Islet precursor cell (in vitro differentiated cells): ENCODE data around the gene TRAP1.

Experiments used
- DNase-seq: peaks from one replicate; pipeline ENCODE4 v3.0.0-alpha.2; 2018

Gene TRAP1

DNA sequence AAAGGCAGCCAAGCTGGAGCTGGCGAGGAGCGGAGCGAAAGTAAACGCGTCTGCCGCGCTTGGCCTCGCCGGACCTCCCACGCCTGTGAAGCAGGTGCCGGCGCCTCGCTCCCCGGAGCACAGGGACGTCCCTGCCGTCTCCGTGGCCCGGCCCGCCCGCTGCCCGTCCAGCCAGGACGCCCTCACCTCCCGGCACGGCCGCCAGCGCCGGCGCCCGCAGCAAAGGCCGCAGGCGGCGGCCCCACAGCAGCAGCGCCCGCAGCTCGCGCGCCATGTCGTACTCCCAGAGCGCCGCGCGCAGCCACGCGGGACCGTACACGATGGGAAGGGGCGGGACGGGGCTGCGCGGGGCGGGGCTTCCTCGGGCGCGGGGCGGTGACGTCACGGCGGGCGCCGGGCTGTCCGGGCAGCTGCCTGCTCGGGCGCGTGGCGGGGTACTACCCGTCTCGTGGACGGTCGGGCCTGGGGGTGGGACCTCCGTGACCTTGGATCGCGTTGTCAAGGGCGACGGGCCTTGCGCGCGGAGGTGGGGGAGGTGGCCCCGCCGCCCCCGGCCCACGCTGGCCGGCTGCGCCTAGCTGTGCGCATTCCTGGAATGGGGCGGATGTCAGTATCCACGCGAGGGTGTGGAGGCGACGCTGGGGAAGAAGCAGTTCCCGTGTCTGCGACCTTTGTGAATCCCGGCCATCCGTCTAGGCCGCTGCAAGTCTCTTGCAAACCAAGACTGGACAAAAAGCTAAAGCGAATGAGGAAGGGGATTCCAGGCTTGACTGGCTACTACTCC is at the start of gene TRAP1:
Gene TRAP1, minus strand, starts transcription at position 290 of the 784 bp plus-strand sequence. Its CDS starts 16 bp downstream, at position 274.
- DNase-seq, result peak; percentile 88

DNA sequence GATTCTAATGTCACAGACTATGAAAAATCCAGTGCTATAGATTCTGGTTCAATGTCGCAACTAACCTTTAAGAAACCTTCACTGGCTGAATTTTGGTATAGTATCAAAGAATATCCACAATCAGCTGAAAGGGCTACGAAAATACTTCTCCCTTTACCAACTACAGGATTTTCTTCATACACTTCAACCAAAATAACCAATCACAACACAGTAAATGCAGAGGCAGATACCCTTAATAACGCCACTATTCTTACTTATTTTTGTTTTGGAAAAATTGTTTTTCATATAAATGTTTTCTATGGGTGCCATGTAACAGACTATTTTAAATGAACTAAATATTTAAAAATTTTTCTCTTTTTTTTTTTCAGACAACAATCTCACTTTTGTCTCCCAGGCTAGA is 48.9 kb upstream of the TRAP1 start:
- no peak for DNase-seq

DNA sequence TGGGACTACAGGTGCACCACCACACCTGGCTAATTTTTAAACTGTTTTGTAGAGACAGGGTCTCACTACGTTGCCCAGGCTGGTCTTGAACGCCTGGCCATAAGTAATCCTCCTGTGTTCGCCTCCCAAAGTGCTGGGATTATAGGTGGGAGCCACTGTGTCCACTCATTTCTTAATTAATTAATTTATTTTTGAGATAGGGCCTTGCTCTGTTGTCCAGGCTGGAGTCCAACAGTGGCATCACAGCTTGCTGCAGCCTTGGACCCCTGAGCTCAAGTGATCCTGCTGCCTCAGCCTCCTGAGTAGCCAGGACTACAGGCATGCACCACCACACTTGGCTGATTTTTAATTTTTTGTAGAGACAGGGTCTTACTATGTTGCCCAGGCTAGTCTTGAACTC is 47.1 kb upstream of the TRAP1 start:
- peak; percentile 8 for DNase-seq

DNA sequence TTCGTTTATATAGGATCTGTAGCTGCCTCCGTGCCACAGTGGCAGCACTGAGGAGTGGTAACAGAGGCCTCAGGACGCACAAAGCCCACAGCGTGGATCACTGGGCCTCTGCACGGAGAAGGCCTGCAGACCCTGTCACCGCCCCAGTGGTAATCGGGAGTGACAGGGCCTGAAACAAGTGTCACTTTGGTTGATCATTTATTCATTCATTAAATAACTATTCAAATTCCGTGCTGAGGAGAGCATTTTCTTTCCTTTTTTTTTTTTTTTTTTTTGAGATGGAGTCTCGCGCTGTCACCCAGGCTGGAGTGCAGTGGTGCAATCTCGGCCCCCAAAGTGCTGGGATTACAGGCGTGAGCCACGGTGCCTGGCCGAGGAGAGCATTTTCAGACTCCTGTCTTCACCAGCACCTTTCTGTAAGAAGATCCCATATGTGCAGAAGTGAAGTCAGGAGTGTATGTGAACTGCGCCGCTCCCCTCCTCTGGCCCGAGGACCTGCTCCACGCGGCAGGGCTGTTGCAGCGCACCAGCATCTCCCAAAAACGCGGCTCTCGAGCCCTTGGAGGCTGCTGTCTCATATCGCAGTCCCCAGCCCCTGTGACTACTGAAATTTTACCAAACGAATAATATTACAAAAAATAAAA is 44.9 kb upstream of the TRAP1 start:
- DNase-seq, result no peak

DNA sequence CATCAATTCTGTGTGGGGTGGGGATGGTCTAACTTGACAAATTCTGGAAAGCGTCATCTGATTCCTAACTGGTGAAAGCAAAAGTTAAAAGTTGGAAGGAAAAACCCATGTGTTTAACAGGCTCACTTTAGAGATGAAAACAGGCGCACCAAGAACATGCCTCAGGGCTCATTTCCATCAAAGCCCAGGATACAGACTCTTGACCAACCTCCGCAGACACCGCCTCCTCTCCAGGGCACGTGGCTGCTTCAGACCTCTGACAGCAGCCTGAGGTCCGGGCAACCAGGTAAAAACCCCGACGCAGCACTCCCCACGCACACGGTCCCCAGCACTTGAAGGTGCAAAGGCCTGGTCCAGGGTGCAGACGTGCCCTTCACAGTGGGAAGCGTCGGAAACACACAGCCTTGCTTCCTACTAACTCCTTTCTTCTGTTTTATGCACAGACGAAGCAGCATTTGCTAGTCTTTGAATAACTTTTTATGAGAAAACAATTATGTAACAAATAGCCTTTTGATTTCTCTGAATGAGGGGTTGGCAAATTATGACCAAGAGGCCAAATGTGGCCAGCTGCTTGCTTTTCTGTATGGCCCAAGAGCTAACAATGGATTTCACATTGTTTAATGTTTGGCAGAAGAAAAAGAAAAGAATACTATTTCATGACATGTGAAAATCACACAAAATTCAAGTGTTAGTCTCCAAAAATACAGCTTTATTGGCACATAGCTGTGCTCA is 44.2 kb upstream of the TRAP1 start:
- peak; percentile 81 for DNase-seq

DNA sequence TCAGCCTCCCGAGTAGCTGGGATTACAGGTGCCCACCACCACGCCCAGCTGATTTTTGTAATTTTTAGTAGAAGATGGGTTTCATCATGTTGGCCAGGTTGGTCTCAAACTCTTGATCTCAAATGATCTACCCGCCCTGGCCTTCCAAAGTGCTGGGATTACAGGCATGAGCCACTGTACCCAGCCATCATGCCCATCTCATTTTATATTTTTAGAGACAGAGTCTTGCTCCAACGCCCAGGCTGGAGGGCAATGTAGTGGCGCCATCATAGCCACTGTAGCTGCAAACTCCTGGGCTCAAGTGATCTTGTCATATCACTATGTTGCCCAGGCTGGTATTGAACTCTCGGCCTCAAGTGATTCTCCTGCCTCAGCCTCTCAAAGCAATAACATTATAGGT is 43.2 kb upstream of the TRAP1 start:
- no peak for DNase-seq

DNA sequence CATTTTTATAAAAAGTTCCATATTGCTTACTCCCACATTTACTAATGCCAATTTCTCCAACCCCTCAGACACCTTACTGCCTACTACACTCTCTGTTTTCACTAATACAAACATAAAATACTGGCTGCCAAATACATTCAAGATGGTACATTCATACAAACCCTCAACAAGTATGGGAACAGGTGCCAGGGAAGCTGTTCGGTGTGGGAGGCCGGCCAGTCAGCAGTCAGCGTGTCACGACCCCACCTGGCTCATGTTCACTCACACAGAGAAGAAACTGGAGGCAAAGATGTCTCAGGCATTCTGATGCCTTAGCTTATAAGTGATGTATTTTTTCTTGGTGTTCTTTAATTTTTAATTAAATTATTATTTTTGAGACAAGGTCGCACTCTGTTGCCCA is 42.4 kb upstream of the TRAP1 start:
- DNase-seq, result no peak

DNA sequence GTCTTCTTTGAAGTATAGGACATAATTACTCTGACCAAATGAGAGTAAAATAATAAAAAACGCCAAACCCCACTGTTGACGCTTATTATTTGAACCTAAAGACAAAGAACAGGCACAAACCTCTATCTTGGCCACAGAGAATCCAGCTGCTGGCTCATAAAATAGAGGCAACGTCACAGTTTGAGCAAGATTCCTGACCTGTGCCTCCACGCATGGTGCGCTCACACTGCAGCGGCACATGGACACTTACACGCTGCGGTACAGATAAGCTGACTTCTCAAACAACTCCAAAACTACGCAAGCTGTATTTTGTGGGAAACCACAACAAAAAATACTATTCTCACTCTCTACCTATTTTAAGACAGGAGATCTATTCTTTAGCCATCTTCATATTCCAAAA is 38.8 kb upstream of the TRAP1 start:
- no peak for DNase-seq

DNA sequence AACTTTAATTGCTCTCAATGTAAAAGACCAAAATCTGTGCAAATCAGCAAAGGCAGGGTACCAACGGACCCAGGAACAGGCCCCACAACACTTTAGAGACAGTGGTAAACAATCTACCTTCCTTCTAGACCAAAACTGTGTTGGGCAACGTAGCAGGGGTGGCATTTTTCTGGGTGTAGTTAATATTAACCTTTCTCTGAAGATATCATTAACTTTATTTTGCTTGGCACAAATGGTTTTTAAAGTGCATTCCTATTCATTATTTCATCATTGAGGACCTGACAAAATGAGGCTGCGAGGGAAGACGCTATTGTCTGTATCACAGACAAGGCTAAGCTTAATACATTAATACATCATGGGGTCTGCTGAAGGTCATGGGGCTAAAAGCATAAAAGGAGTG is 37.9 kb upstream of the TRAP1 start:
- no peak for DNase-seq

DNA sequence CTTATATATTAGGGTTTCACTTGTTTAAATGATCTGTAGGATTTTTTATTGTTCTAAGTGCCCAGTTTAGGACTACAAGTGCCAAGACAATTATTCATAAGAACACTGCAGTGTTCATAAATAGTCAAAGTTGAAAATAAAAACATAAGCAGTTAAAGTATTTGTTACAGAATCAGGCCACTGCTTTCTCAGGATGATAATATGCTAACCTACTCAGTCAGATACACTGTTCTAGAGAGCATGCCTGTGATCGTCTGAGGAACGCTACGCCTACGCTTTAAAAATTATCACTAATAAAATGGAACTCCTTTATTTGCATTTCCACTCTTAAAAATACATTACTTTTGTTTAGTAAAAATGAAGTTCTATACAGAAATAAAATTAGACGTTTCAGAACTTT is 37.4 kb upstream of the TRAP1 start:
- DNase-seq, result no peak

DNA sequence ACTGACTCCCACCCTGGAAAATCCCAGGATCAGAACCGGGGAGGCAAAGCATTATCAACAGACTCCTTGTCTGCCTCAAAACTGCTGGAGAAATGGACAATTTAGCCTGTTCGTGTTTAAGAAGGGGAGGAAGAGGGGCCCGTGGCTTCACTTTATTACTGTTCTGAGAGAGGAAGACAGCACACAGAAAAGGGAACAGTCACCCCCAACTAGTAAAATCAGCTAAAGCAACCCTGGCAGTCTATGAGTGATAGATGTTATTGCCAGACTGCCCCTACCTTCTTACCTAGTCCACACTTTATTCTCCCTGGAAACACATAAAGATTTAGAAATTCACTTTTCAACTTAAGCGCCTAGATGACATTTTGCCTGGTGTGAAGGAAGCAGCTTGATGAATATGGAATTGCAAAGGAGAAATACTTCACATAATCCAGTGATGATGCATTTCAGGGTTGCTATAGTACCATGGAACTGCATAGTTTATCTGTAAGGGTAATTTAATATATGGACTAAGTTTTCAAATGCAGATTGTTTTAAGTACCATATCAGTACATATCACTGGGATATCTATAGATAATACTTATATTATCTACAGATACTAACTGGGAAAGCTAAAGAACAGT is 36.9 kb upstream of the TRAP1 start:
- no peak for DNase-seq

DNA sequence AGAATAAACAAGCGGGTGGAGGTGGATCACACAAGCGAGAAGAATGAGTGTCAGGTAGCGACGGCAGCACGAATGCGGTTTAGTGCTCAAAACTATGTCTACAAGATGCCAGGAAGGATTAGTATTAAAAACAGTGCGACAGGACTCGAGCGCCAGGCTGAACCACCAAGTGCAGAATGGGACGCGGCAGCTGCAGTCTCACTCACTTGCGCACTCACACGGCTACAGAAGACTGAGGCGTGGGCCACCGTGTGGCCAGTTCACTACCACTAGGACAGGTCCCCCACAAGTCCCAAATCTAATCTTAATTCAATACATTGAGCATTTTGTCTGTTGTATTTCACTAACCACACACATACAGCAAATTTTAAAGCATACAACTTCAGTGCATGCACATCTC is 35.7 kb upstream of the TRAP1 start:
- no peak for DNase-seq

DNA sequence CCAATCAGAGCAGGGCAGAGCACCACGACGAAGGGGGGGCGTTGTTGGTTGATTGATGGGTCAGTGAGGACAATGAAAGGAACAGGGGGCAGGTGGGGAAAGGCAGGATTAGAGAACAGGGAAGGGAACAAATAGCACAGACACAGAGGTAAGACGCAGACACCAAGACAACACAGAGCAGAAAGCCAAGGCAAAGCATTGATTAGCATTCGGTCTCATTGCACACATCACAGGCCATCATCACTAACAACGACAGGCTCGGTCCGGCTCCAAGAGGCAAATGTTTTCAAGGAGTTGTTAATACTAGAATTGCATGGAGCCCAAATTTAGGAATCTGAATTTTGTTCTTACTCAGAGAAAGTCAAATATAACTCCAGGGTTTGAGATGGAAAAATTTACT is 34.6 kb upstream of the TRAP1 start:
- no peak for DNase-seq

DNA sequence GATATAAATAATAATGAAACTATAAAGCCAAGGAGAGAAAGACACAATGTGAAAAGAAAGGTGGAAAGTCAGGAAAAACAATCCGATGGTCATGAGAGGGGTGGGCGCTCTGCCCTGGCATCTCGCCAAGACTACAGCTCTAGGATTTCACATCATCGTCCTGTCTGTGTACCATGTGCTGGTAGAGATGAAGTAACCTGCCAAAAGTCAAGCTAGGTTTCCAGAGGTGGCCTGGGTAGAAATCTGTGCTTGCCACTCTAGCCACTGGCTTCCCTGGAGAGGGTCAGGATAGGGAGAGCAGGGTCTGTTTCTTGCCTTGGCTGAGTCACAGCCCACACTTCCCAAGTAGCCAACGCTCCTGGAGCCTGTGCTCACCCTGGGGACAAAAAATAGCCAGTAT is 31.0 kb upstream of the TRAP1 start:
- DNase-seq, result no peak

DNA sequence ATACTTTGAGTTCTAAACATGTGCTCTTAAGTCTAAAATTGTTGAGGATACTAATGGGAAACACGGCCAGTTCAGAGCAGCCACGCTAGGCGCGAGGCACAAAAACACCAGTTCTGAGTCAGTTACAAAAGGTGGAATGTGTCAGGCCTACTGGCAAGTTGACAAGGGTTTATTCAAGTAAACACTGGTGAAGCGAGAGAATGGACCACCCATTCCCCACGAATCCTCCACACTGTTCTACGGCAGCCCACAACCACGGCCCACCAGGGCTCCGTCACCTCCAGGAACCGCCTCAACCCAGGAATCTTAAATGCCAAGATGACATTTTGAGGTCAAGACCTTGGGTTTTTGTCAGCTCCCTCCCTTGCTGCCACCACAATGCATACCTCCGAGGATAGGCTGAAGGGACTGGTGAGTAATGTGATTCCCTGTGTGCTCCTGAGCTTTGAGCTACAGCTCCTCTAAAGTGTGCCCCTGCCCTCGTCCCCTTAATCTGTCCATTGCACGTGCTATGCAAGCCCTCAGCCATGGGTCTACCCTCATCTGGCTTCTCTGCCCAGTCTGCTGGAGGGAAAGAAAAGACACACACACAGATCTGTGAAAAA is 28.5 kb upstream of the TRAP1 start:
- DNase-seq, result no peak

DNA sequence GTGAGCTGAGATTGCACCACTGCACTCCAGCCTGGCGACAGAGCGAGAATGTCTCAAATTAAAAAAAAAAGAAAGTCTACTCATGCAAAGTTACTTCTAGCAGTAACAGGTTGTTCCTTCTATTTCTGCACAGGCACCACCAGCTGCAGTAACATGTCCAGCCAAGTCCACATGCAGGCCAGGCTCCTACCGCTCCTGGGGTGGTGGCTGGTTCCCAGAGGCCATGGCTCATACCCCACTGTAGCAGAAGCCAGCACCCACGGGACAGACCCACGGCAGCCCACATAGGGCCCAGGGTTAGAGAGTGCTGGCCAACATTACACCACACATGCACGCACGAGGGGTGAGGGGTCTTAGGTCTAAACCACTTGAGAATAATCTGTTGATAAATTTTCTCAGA is 26.7 kb upstream of the TRAP1 start:
- no peak for DNase-seq

DNA sequence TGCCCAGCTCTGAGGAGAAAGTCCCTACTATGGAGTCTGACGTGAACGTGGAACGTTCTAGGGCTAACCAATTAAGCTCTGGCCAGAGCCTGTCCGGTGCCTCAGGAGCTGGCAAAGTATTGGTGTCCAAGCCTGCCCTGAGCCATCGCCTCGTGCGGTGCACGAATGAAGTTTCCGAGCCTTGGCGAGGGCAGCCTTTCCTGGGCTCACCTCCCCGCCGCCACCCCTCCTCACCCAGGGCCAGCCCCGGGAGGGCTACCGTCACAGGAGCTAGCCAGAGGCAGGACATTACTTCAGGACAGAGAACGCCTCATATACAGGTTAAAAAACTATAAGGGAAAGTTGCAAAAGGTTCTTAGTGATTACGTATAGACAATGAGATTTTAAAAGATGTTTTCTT is 23.6 kb upstream of the TRAP1 start:
- no peak for DNase-seq

DNA sequence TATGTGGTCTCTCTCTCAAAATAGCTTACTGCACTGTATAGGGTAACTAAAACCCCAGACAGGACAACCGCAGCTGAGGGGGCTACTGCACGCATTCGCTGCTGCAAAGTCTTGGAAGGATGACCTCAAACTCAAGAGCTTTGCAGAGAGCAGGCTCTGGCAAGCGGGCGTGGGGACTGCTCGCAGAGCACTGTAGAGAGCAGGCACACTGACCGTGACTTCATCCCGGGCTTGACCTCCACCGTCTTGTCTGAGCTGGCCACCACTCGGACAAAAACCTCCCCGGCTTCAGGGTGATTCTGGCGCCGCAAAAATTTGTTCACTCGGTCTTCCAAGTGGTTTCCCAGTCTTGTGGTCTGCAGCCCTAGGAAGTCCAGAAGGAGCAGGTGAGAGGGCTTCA is 22.9 kb upstream of the TRAP1 start:
- no peak for DNase-seq

DNA sequence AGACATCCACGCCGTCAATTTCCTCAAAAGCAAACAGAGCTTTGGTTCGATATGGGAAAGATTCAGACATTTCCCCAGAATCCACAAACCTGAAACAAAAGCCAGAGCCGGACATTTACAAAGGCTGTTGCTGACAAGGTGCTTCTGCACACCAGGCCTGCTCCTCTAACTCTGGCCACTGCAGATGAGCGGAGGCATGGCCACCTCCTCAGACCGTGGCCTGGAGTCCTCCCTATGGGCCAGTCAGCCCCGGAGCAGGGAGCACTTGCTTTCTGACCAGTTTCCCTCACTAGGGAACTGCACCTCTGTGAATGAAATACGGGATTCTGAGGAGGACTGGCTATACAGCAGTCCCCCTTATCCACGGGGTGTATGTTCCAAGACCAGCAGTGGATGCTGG is 22.3 kb upstream of the TRAP1 start:
- DNase-seq, result no peak

DNA sequence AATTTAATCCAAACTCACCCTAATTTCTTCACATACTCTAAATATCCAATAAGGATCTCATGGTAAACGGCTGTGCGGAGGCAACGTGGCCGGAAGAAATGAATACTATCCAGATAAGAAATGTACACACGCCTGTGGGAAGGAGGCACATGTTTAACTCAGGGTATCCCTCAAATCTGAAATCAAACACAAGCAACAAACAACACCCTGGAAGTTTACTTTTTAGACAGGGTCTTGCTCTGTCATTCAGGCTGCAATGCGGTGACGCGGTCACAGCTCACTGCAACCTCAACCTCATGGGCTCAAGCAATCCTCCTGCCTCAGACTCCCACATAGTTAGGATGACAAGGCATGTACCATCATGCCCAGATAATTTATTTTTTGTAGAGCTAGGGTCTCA is 21.2 kb upstream of the TRAP1 start:
- no peak for DNase-seq

DNA sequence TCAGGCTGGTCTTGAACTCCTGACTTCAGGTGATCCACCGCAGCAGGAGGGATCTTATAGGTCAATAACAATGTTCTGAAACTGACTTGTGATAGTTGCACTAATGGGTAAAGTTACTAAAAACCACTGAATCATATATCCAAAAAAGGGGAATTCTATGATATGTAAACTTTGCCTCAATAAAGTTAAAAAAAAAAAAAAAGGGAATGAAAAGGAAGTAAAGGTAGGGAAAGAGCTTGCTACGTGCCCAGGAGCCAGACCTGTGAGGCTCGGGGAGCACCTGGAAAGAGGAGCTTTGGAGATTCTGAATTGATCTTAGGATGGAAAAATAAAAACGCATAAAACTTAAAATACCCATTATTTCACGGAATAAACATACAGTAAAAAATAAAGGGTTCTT is 20.8 kb upstream of the TRAP1 start:
- no peak for DNase-seq

DNA sequence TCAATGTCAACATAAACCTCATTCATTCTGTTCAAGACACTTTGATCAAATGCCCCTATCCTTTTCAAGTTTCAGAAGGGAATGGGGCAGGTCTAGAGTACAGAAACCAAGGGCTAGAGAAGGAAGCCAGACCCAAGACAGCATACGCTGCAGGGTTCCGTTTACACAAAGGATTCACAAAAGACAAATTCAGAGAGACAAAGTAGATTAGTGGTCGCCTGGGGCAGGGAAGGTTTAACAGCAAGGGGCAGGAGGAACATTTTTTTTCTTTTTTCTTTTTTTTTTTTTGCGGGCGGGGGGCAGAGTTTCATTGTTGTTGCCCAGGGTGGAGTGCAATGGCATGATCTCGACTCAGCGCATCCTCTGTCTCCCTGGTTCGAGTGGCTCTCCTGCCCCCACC is 19.9 kb upstream of the TRAP1 start:
- DNase-seq, result no peak

DNA sequence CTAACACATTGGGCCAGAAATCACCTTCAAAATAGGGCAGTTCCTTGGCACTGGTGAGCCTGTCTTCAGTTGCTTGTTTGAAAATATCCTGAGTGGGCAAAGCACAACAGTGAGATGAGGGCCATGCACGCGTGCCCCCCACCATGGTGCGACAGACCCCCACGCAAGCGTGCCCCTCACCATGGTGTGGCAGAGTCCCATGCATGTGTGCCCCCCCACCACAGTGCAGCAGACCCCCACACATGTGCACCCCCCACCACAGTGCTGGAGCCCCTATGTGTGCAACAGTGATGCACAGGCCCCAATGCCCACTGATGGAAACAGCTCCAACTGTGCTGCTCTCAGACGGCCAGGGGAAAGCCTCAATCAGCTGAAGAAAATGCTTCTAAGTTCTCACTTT is 18.8 kb upstream of the TRAP1 start:
- DNase-seq, result no peak
